ENCODE results near the gene TENT4A. TPM values are rescaled to one million over a fixed set of nuclear protein-coding genes. Genes with fewer than 3 reads are reported as not detected.

TENT4A gene
- total RNA-seq, 1 experiment from 2014 or later, result 25.6 TPM

DNA sequence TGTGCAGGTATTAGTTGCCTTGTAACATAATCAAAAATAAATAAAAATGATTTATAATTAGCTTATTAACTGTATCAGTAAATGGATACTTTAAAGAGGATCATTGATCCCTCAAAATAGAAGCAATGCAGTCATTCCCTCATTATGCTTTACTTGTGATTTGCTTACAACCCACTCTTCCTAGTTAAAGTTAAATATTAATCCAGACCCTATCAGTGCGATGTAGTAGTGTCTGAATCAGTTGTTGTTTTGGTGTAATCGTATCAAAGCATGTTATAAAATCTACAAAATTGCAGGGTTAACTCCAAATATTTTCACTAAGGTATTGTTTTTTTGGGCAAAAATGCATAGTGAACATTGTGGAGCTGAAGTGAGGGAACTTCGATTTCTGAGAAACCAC is 17.6 kb downstream of the TENT4A start:
- Histone ChIP-seq H3K4me1 (ENCODE audit: insufficient read depth, low read length) (no peaks in the 10 kb centered on the region), H3K23ac (ENCODE audit: insufficient read length, low read depth, low read length) (no peak overlapping the region), H3K4me2 (ENCODE audit: insufficient read depth, insufficient read length, low read length) (no peak overlapping the region), H2BK15ac (ENCODE audit: low read depth, low read length) (no peak overlapping the region), H4K20me1 (ENCODE audit: control insufficient read depth, insufficient read depth, insufficient read length) (no peaks in the 10 kb centered on the region), H2AFZ (ENCODE audit: low read length) (no peak overlapping the region), H2BK5ac (ENCODE audit: insufficient read length, low read length) (no peak overlapping the region), H3K18ac (ENCODE audit: insufficient read length, low read depth, low read length) (no peak overlapping the region), H4K5ac (ENCODE audit: insufficient read length, low read depth, low read length) (no peak overlapping the region), H3K79me2 (ENCODE audit: insufficient read depth, low read length) (peaks cover 21% of the 10 kb centered on the region; the same call in 1 of the 2 replicates), H3K4ac (ENCODE audit: low read depth, low read length) (no peak overlapping the region), H3K79me1 (ENCODE audit: insufficient read depth, low read depth, low read length, poor library complexity, severe bottlenecking) (peaks cover 5% of the 10 kb centered on the region), H3K56ac (ENCODE audit: insufficient read length, low read depth, low read length) (no peak overlapping the region), H3K27me3 (ENCODE audit: insufficient read depth, low read length) (no peaks in the 10 kb centered on the region), H3K23me2 (ENCODE audit: insufficient read length, low read depth, low read length, poor library complexity, severe bottlenecking) (no peaks in the 10 kb centered on the region), H4K91ac (ENCODE audit: insufficient read length, low read depth, low read length) (no peak overlapping the region), H2AK5ac (ENCODE audit: insufficient read length, low read length) (no peak overlapping the region), H3K14ac (ENCODE audit: insufficient read depth, low read length) (no peak overlapping the region), H3K9ac (ENCODE audit: extremely low read depth, insufficient read length, low read length) (no peak overlapping the region), H2BK20ac (ENCODE audit: low read depth, low read length, poor library complexity, severe bottlenecking) (no peak overlapping the region), H3K27ac (ENCODE audit: insufficient read length, low read depth, low read length) (no peak overlapping the region), H4K8ac (replicated peaks; ENCODE audit: insufficient read length, low read depth, low read length) (no peak overlapping the region), H3K9me3 (ENCODE audit: control insufficient read depth, low read depth, low read length) (no peaks in the 10 kb centered on the region), H2BK12ac (ENCODE audit: insufficient read length, low read depth, low read length) (no peak overlapping the region), H2BK120ac (ENCODE audit: low read depth, low read length, poor library complexity, severe bottlenecking) (no peak overlapping the region), H3T11ph (ENCODE audit: low read length) (no peak overlapping the region)
- Mint-ChIP-seq H3K4me1 (peaks cover 39 to 40% of the 10 kb centered on the region in 2 experiments), H3K27me3 (ENCODE audit: low read depth) (no peaks in the 10 kb centered on the region), H3K27ac (no peak overlapping the region), H3K9me3 (no peaks in the 10 kb centered on the region), H3K4me3 (no peak overlapping the region), H3K36me3 (ENCODE audit: insufficient read depth in 1 of 3, low read depth in 3 of 3) (peaks cover 0 to 11% (median 6%) of the 10 kb centered on the region in 3 experiments; a peak in 5 of 7 replicates)
- TF ChIP-seq, protein P1, sequence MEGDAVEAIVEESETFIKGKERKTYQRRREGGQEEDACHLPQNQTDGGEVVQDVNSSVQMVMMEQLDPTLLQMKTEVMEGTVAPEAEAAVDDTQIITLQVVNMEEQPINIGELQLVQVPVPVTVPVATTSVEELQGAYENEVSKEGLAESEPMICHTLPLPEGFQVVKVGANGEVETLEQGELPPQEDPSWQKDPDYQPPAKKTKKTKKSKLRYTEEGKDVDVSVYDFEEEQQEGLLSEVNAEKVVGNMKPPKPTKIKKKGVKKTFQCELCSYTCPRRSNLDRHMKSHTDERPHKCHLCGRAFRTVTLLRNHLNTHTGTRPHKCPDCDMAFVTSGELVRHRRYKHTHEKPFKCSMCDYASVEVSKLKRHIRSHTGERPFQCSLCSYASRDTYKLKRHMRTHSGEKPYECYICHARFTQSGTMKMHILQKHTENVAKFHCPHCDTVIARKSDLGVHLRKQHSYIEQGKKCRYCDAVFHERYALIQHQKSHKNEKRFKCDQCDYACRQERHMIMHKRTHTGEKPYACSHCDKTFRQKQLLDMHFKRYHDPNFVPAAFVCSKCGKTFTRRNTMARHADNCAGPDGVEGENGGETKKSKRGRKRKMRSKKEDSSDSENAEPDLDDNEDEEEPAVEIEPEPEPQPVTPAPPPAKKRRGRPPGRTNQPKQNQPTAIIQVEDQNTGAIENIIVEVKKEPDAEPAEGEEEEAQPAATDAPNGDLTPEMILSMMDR (conservative IDR thresholded peaks at IDR 0.05), result no peak
- DNase-seq, result no peak
- WGBS (ENCODE audit: extremely low coverage, insufficient read length, low lambda C conversion rate), result no CpG with 5 or more reads among the region's 3 CpGs
